GM23248 (cell line): Measurements from ENCODE around the gene CLTRN.

Source experiments
- EZH2 ChIP-seq: fragments of 200-600 bp; sonication (generic); IDR thresholded peaks from 2 replicates; pipeline ENCODE4 v1.6.1; 2018; ENCODE audit warnings: antibody characterized with exemption, mild to moderate bottlenecking; ENCODE audit not compliant: insufficient read depth, poor library complexity, severe bottlenecking
- EZH2phosphoT487 ChIP-seq: fragments of 200-600 bp; sonication (generic); IDR thresholded peaks from 2 replicates; pipeline ENCODE4 v1.6.1; 2018; ENCODE audit warnings: antibody characterized with exemption, moderate library complexity, mild to moderate bottlenecking, low read depth; ENCODE audit not compliant: insufficient read depth

GRCh38 chrX:15646543-15646942 is 18.1 kb downstream of the CLTRN start:
- TF ChIP-seq EZH2phosphoT487, result no peak
- no peak for TF ChIP-seq EZH2
